K562 (cell line): ENCODE results near the gene STX11. TPM values are rescaled to one million over a fixed set of nuclear protein-coding genes. Genes with fewer than 3 reads are reported as not detected.

Experiments
- ATAC-seq: fragments of 200-7000 bp; cut with Tn5 transposase; 3 replicates; pipeline ENCODE4 v1.9.1; 2020; ENCODE audit warnings: moderate library complexity
- BruUV-seq: library from RNA; stranded (reverse); fragments of 400-500 nt; replicated peaks from 2 replicates; lab custom pipeline; 2021; lab: Mats Ljungman, UMichigan
- CTCF ChIA-PET: fragments of 300-600 bp; formaldehyde crosslinking; extraction: SDS; loops from one replicate; lab custom pipeline; 2021; ENCODE audit warnings: low intra/inter-chr PET ratio; lab: Yijun Ruan, JAX
- POLR2A ChIA-PET: fragments of 300-600, 350-650 bp; sonication (Branson Sonifier 250); formaldehyde crosslinking; extraction: SDS; loops from one replicate; lab custom pipeline; 2021; ENCODE audit warnings: antibody characterized with exemption, inconsistent platforms; lab: Yijun Ruan, JAX
- DNase-seq, 4 experiments: peaks; one replicate each; pipeline versions ENCODE4 v3.0.0 to v3.0.0-alpha.2; 2011 to 2018; ENCODE audit warnings: low spot score in 3 of 4, mixed read lengths in 3 of 4; ENCODE audit errors: extremely low read depth in 1 of 4
- FAIRE-seq: peaks from 2 replicates; lab custom pipeline; 2011; peaks lifted over from hg19 to GRCh38; lab: Jason Lieb, UNC
- H2AFZ ChIP-seq: 2 replicates; pipeline ENCODE4 v1.6.0; 2011; ENCODE audit warnings: low read depth, low read length, control low read depth, inconsistent platforms
- H3K27ac ChIP-seq: fragments of 200-600 bp; 3 replicates; pipeline ENCODE4 v1.8.0; 2011; ENCODE audit warnings: low read depth, mild to moderate bottlenecking, control low read depth, inconsistent platforms, low read length, moderate library complexity, mixed read lengths; ENCODE audit errors: extremely low read depth
- H3K27me3 ChIP-seq, 2 experiments: fragments of 300-600 bp in 1 of 2; 2 replicates in 1 of 2; 3 replicates in 1 of 2; pipeline versions ENCODE4 v1.6.0 to v1.8.0; 2011; ENCODE audit warnings: inconsistent platforms in 2 of 2, low read length in 2 of 2, mild to moderate bottlenecking in 1 of 2, mixed read lengths in 1 of 2, moderate library complexity in 1 of 2; ENCODE audit not compliant: control insufficient read depth in 2 of 2, insufficient read depth in 2 of 2
- H3K36me3 ChIP-seq: fragments of 300-600 bp; 3 replicates; pipeline ENCODE4 v1.8.0; 2011; ENCODE audit warnings: mild to moderate bottlenecking, low read length, inconsistent platforms; ENCODE audit not compliant: control insufficient read depth, insufficient read depth
- H3K4me1 ChIP-seq, 2 experiments: fragments of 200-600 bp in 1 of 2; replicated peaks in 1 of 2; 2 replicates in 1 of 2; 3 replicates in 1 of 2; pipeline versions ENCODE4 v1.5.1 to v1.8.0; 2011; ENCODE audit warnings: inconsistent platforms in 2 of 2, low read length in 2 of 2, mild to moderate bottlenecking in 1 of 2, mixed read lengths in 1 of 2, moderate library complexity in 1 of 2; ENCODE audit not compliant: control insufficient read depth in 2 of 2, insufficient read depth in 2 of 2
- H3K4me2 ChIP-seq: 2 replicates; pipeline ENCODE4 v1.6.1; 2011; ENCODE audit warnings: low read length, control low read depth, inconsistent platforms, mixed read lengths; ENCODE audit not compliant: insufficient read depth
- H3K4me3 ChIP-seq: fragments of 200-600 bp; sonication (generic), shearing (Covaris generic); 2 replicates; pipeline ENCODE4 v1.5.1; 2016; ENCODE audit warnings: control low read depth, inconsistent platforms
- H3K79me2 ChIP-seq: fragments of 200-600 bp; 3 replicates; pipeline ENCODE4 v1.8.0; 2011; ENCODE audit warnings: low read length, inconsistent platforms; ENCODE audit not compliant: control insufficient read depth, insufficient read depth
- H3K9ac ChIP-seq, 2 experiments: 2 replicates each; pipeline versions ENCODE4 v1.6.0 to v1.6.1; 2011; ENCODE audit warnings: low read depth in 2 of 2, low read length in 2 of 2, control low read depth in 1 of 2, inconsistent platforms in 1 of 2, mild to moderate bottlenecking in 1 of 2, mixed read lengths in 1 of 2; ENCODE audit not compliant: insufficient read depth in 1 of 2
- H3K9me1 ChIP-seq: one replicate; pipeline ENCODE4 v1.6.0; 2011; ENCODE audit warnings: inconsistent platforms, mild to moderate bottlenecking, low read length, moderate library complexity; ENCODE audit not compliant: control insufficient read depth, insufficient read depth
- H3K9me3 ChIP-seq: replicated peaks from 2 replicates; pipeline ENCODE4 v1.5.1; 2011; ENCODE audit warnings: low read depth, low read length, inconsistent platforms; ENCODE audit not compliant: control insufficient read depth, insufficient read depth
- H4K20me1 ChIP-seq: replicated peaks from 2 replicates; pipeline ENCODE4 v1.6.1; 2011; ENCODE audit warnings: low read length, inconsistent platforms, mixed read lengths; ENCODE audit not compliant: control insufficient read depth, insufficient read depth
- CBFA2T3 ChIP-seq: fragments of 450-650 bp; IDR thresholded peaks from 2 replicates; pipeline ENCODE4 v1.6.1; 2017
- ESRRA ChIP-seq: fragments of 450-650 bp; IDR thresholded peaks from 2 replicates; pipeline ENCODE4 v1.6.1; 2014; ENCODE audit warnings: low read depth, mild to moderate bottlenecking, moderate library complexity, borderline replicate concordance
- FUS ChIP-seq: fragments of 200-400 bp; formaldehyde crosslinking; optimal IDR thresholded peaks from 2 replicates; pipeline ENCODE3; 2017; ENCODE audit warnings: low read depth, low read length
- HCFC1 ChIP-seq: IDR thresholded peaks from 2 replicates; pipeline ENCODE4 v1.6.1; 2012; ENCODE audit warnings: low read depth, low read length, improper control_type of control experiment
- HNRNPUL1 ChIP-seq: fragments of 200-400 bp; formaldehyde crosslinking; IDR thresholded peaks from 2 replicates; pipeline ENCODE4 v1.6.1; 2017; ENCODE audit warnings: low read length
- KDM1A ChIP-seq, 2 experiments: fragments of 450-650 bp; IDR thresholded peaks; 2 replicates each; pipeline ENCODE4 v1.6.1; 2016; ENCODE audit warnings: mild to moderate bottlenecking in 2 of 2
- KLF6 ChIP-seq: fragments of 250-450 bp; sonication (Bioruptor Pico); IDR thresholded peaks from 2 replicates; pipeline ENCODE4 v1.4.0; 2020; ENCODE audit warnings: mild to moderate bottlenecking, moderate library complexity, borderline replicate concordance
- PHB2 ChIP-seq: fragments of 450-650 bp; IDR thresholded peaks from 2 replicates; pipeline ENCODE4 v1.6.1; 2017; ENCODE audit warnings: low read depth
- PHF21A ChIP-seq: fragments of 450-650 bp; IDR thresholded peaks from 2 replicates; pipeline ENCODE4 v1.6.1; 2017; ENCODE audit warnings: low read depth, borderline replicate concordance
- SETDB1 ChIP-seq: IDR thresholded peaks from one replicate; pipeline ENCODE4 v1.6.1; 2012; ENCODE audit warnings: low read length, control low read depth, inconsistent platforms
- STAT5A ChIP-seq: IDR thresholded peaks from 2 replicates; pipeline ENCODE4 v1.6.1; 2012; ENCODE audit warnings: low read length, inconsistent platforms, borderline replicate concordance
- TCF3 ChIP-seq: sonication (generic); formaldehyde crosslinking; IDR thresholded peaks from 2 replicates; pipeline ENCODE4 v1.4.0; 2020; ENCODE audit warnings: mild to moderate bottlenecking, missing genetic modification reagents
- THRAP3 ChIP-seq: fragments of 450-650 bp; IDR thresholded peaks from 2 replicates; pipeline ENCODE4 v1.6.1; 2016; ENCODE audit warnings: mild to moderate bottlenecking, inconsistent platforms, borderline replicate concordance
- ZNF174 ChIP-seq: fragments of 250-450 bp; sonication (Bioruptor Pico); IDR thresholded peaks from 2 replicates; pipeline ENCODE4 v1.4.0; 2020; ENCODE audit warnings: mild to moderate bottlenecking
- ZNF184 ChIP-seq: sonication (generic); formaldehyde crosslinking; IDR thresholded peaks from 2 replicates; pipeline ENCODE4 v1.5.0; 2020; ENCODE audit warnings: missing genetic modification reagents
- WGBS: fragments of 100-300 bp; shearing (Covaris generic); methylation state at CpG from one replicate; pipeline ENCODE4 v1.1.6; 2016; ENCODE audit warnings: low coverage, mixed read lengths; ENCODE audit not compliant: insufficient coverage; ENCODE audit errors: missing lambda C conversion rate; 5-methylcytosine and 5-hydroxymethylcytosine counted together
- in situ Hi-C: fragments of 300-500 bp; cut with MboI; formaldehyde crosslinking; loops from 4 replicates; pipeline ENCODE4 v1.15.0; 2018; ENCODE audit warnings: inconsistent platforms, mixed read lengths
- intact Hi-C: fragments of 100-400 bp; cut with micrococcal nuclease; formaldehyde crosslinking; loops from 2 replicates; pipeline ENCODE4 v1.14.2; 2022
- polyA plus RNA-seq, 8 experiments: library from polyadenylated mRNA; depleted of rRNA in 4 of 8; stranded (reverse) in 5 of 8; unstranded in 3 of 8; fragments of >200 nt; fragmentation: Nextera tagmentation in 2 of 8; fragmentation: Illumina TruSeq in 1 of 8; extraction: Ambion mirVana in 2 of 8; extraction: Trizol in 1 of 8; gene quantifications; 2 replicates each; pipeline versions ENCODE4 v1.2.1 to v1.2.3, GENCODE V29; 2011 to 2014; ENCODE audit warnings: inconsistent platforms in 1 of 8, missing spikeins in 1 of 8
- total RNA-seq, 7 experiments: library from RNA; depleted of rRNA in 6 of 7; stranded (reverse); fragments of >200 nt in 6 of 7; fragmentation: Illumina TruSeq in 2 of 7; extraction: Trizol in 2 of 7; gene quantifications; 2 replicates each; pipeline versions ENCODE4 v1.2.1 to v1.2.3, GENCODE V29; 2011 to 2021; ENCODE audit warnings: low replicate concordance in 1 of 7
- TF ChIP-seq, protein P1 (sequence below): fragments of 450-650 bp; IDR thresholded peaks from one replicate; pipeline ENCODE4 v1.6.1; 2018; ENCODE audit warnings: mild to moderate bottlenecking, moderate library complexity; ENCODE audit not compliant: partially characterized antibody
- TF ChIP-seq, protein P2 (sequence below): fragments of 450-650 bp; IDR thresholded peaks from 2 replicates; pipeline ENCODE4 v1.6.1; 2017; ENCODE audit warnings: antibody characterized with exemption, mild to moderate bottlenecking
- TF ChIP-seq, protein P3 (sequence below), 2 experiments: IDR thresholded peaks; 2 replicates each; pipeline ENCODE4 v1.6.1; 2012; ENCODE audit warnings: improper control_type of control experiment in 2 of 2, low read depth in 2 of 2, low read length in 2 of 2, borderline replicate concordance in 1 of 2

The STX11 gene
- total and polyA plus RNA-seq, 9 of the 15 experiments (the other 6 are each of a cell fraction or from before 2014, with no cell fraction given), result 0.06 to 0.73 (median 0.40) TPM

DNA sequence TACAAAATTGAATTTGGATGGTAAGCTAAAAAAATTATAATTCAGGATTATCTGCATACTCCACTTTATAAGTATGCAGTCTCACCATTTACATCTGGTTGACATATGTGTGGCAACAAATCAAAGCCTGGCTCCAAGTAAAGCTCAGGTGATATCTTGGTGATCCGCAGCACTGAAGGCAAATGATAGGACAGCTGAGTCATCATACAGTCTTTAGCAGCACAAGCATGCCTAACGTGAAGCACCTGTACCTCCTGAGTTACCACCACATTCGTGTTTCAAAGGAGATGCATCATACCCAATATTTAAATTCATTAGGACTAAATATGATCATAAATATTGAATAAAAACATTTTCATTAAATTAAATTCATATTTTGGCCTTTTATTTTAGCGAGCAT is 11.8 kb upstream of the STX11 start:
- Histone ChIP-seq H3K4me3 (no peak overlapping the region), H3K79me2 (no peaks in the 10 kb centered on the region), H3K9me3 (no peaks in the 10 kb centered on the region), H3K36me3 (no peaks in the 10 kb centered on the region), H4K20me1 (no peaks in the 10 kb centered on the region), H3K4me2 (no peak overlapping the region), H3K9me1 (no peaks in the 10 kb centered on the region), H3K9ac (no peak overlapping the region), H2AFZ (no peak overlapping the region), H3K27me3 (peaks cover 3 to 5% of the 10 kb centered on the region in 2 experiments; a peak in 4 of 5 replicates), H3K27ac (no peak overlapping the region), H3K4me1 (no peaks in the 10 kb centered on the region)
- intact Hi-C loops, result no loop called here
- FAIRE-seq (no peak), DNase-seq (no peak), ATAC-seq (no peak)
- WGBS, result 0% methylated on average over 4 of the region's 4 CpGs
- BruUV-seq, result no TSS peak
- CTCF ChIA-PET, result no interaction called here
- in situ Hi-C loops, result no loop called here
- POLR2A ChIA-PET, result interaction anchor here (0.6 to 1.0 kb wide), 3 partner anchors 9 to 17 kb away, joined by 3 read pairs; no protein-coding TSS in a partner anchor
- TF ChIP-seq ESRRA, result no peak
- TF ChIP-seq, protein P1, sequence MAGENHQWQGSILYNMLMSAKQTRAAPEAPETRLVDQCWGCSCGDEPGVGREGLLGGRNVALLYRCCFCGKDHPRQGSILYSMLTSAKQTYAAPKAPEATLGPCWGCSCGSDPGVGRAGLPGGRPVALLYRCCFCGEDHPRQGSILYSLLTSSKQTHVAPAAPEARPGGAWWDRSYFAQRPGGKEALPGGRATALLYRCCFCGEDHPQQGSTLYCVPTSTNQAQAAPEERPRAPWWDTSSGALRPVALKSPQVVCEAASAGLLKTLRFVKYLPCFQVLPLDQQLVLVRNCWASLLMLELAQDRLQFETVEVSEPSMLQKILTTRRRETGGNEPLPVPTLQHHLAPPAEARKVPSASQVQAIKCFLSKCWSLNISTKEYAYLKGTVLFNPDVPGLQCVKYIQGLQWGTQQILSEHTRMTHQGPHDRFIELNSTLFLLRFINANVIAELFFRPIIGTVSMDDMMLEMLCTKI, result no peak
- 0 out of 2 replicates have a peak, but pooled peaks have one; percentile 12 for TF ChIP-seq TCF3
- no peak for TF ChIP-seq PHF21A
- TF ChIP-seq ZNF174, result no peak
- TF ChIP-seq HNRNPUL1, result no peak
- TF ChIP-seq SETDB1, result no peak
- peak; percentile 37 for TF ChIP-seq CBFA2T3
- TF ChIP-seq PHB2, result no peak
- TF ChIP-seq THRAP3, result no peak
- no peak for TF ChIP-seq KDM1A (IDR thresholded peaks at IDR 0.05)
- TF ChIP-seq HCFC1, result no peak
- TF ChIP-seq, protein P2, sequence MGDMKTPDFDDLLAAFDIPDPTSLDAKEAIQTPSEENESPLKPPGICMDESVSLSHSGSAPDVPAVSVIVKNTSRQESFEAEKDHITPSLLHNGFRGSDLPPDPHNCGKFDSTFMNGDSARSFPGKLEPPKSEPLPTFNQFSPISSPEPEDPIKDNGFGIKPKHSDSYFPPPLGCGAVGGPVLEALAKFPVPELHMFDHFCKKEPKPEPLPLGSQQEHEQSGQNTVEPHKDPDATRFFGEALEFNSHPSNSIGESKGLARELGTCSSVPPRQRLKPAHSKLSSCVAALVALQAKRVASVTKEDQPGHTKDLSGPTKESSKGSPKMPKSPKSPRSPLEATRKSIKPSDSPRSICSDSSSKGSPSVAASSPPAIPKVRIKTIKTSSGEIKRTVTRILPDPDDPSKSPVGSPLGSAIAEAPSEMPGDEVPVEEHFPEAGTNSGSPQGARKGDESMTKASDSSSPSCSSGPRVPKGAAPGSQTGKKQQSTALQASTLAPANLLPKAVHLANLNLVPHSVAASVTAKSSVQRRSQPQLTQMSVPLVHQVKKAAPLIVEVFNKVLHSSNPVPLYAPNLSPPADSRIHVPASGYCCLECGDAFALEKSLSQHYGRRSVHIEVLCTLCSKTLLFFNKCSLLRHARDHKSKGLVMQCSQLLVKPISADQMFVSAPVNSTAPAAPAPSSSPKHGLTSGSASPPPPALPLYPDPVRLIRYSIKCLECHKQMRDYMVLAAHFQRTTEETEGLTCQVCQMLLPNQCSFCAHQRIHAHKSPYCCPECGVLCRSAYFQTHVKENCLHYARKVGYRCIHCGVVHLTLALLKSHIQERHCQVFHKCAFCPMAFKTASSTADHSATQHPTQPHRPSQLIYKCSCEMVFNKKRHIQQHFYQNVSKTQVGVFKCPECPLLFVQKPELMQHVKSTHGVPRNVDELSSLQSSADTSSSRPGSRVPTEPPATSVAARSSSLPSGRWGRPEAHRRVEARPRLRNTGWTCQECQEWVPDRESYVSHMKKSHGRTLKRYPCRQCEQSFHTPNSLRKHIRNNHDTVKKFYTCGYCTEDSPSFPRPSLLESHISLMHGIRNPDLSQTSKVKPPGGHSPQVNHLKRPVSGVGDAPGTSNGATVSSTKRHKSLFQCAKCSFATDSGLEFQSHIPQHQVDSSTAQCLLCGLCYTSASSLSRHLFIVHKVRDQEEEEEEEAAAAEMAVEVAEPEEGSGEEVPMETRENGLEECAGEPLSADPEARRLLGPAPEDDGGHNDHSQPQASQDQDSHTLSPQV, result no peak
- TF ChIP-seq FUS, result no peak
- no peak for TF ChIP-seq ZNF184 (CRISPR knock-in tag)
- TF ChIP-seq, protein P3, sequence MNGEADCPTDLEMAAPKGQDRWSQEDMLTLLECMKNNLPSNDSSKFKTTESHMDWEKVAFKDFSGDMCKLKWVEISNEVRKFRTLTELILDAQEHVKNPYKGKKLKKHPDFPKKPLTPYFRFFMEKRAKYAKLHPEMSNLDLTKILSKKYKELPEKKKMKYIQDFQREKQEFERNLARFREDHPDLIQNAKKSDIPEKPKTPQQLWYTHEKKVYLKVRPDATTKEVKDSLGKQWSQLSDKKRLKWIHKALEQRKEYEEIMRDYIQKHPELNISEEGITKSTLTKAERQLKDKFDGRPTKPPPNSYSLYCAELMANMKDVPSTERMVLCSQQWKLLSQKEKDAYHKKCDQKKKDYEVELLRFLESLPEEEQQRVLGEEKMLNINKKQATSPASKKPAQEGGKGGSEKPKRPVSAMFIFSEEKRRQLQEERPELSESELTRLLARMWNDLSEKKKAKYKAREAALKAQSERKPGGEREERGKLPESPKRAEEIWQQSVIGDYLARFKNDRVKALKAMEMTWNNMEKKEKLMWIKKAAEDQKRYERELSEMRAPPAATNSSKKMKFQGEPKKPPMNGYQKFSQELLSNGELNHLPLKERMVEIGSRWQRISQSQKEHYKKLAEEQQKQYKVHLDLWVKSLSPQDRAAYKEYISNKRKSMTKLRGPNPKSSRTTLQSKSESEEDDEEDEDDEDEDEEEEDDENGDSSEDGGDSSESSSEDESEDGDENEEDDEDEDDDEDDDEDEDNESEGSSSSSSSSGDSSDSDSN (IDR thresholded peaks at IDR 0.05; ENCODE audit: borderline replicate concordance in 1 of 2, low read depth in 2 of 2, low read length in 2 of 2), result no peak
- no peak for TF ChIP-seq KLF6 (CRISPR knock-in tag)
- no peak for TF ChIP-seq STAT5A
